ENCODE results near the gene CMTM4. TPM values are rescaled to one million over a fixed set of nuclear protein-coding genes. Genes with fewer than 3 reads are reported as not detected.

CMTM4 gene
- total and polyA plus RNA-seq, 12 donors, result 4.5 to 14.6 (median 11.7) TPM

- TF ChIP-seq CTCF (IDR thresholded peaks at IDR 0.05), result no peak
- 55 to 56% methylated on average over 8 of the region's 8 CpGs for WGBS, 2 donors
- peak overlapping the region in 2 of 10 donors; percentile 21 to 72 for H3K27ac ChIP-seq
These were observed 1.0 kb downstream of the CMTM4 start for GRCh38 chr16:66695471-66695934.

GRCh38 chr16:66693149-66693548 is 3.4 kb downstream of the CMTM4 start:
- ATAC-seq (no peak), DNase-seq (no peak)
- WGBS, 2 donors, result 90 to 93% methylated on average over 4 of the region's 4 CpGs
- no peak overlapping the region for H3K4me3 ChIP-seq
- no peaks in the 10 kb centered on the region for H3K36me3 ChIP-seq
- no peak overlapping the region for H3K27ac ChIP-seq
- peaks cover 5 to 25% (median 15%) of the 10 kb centered on the region in 9 donors for H3K4me1 ChIP-seq
- no peaks in the 10 kb centered on the region for H3K27me3 ChIP-seq
- H3K9me3 ChIP-seq, result no peaks in the 10 kb centered on the region
- no peak for TF ChIP-seq CTCF (IDR thresholded peaks at IDR 0.05)
- intact Hi-C loops (cut with DNase I), result no loop called here

More at GRCh38 chr16:66695471-66695934, 1.0 kb downstream of the CMTM4 start:
- Histone ChIP-seq H3K36me3 (no peaks in the 10 kb centered on the region), H3K4me3 (peak overlapping the region; percentile 49 to 83 (median 70)), H3K4me1 (peaks cover 5 to 32% (median 15%) of the 10 kb centered on the region in 9 donors), H3K27me3 (no peaks in the 10 kb centered on the region), H3K9me3 (no peaks in the 10 kb centered on the region)
- intact Hi-C loops (cut with DNase I), result loop anchor here in 2 of 10 donors (5.0 kb wide), 3 partner anchors 33 to 88 kb away; no protein-coding TSS in a partner anchor
- DNase-seq (no peak), ATAC-seq (no peak)

GRCh38 chr16:66692341-66692740 is 4.2 kb downstream of the CMTM4 start:
- H3K36me3 ChIP-seq, result no peaks in the 10 kb centered on the region
- peaks cover 4 to 21% (median 15%) of the 10 kb centered on the region in 9 donors for H3K4me1 ChIP-seq
- no peak overlapping the region for H3K27ac ChIP-seq
- no peak for TF ChIP-seq CTCF (IDR thresholded peaks at IDR 0.05)
- no peak overlapping the region for H3K4me3 ChIP-seq
- no peaks in the 10 kb centered on the region for H3K27me3 ChIP-seq
- ATAC-seq (no peak), DNase-seq (no peak)
- 93 to 96% methylated on average over 6 of the region's 6 CpGs for WGBS, 2 donors
- H3K9me3 ChIP-seq, result no peaks in the 10 kb centered on the region
- intact Hi-C loops (cut with DNase I), result no loop called here

DNA sequence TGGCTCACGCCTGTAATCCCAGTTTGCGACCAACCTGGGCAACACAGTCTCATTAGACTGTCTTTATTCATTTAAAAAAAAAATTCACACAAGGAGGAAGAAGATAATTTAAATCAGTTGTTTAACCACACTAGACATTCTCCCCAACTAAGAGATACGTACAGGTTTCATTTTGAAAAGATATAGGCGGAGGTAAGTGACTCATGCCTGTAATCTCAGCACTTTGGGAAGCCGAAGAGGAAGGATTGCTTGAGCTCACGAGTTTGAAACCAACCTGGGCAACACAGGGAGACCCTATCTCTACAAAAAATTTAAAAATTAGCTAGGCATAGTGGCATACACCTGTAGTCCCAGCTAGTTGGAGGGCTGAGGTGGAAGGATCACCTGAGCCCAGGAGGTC is 5.3 kb downstream of the CMTM4 start:
- DNase-seq (no peak), ATAC-seq (no peak)
- H3K27ac ChIP-seq, result no peak overlapping the region
- H3K27me3 ChIP-seq, result no peaks in the 10 kb centered on the region
- no peak for TF ChIP-seq CTCF (IDR thresholded peaks at IDR 0.05)
- WGBS, 2 donors, result 94 to 95% methylated on average over 6 of the region's 6 CpGs
- intact Hi-C loops (cut with DNase I), result no loop called here
- peaks cover 2 to 16% (median 11%) of the 10 kb centered on the region in 9 donors for H3K4me1 ChIP-seq
- H3K9me3 ChIP-seq, result no peaks in the 10 kb centered on the region
- H3K4me3 ChIP-seq, result no peak overlapping the region
- no peaks in the 10 kb centered on the region for H3K36me3 ChIP-seq

Measured in heart right ventricle (tissue), 16 donors.